ENCODE results near the gene PSD2. TPM values are rescaled to one million over a fixed set of nuclear protein-coding genes. Genes with fewer than 3 reads are reported as not detected.

Gene PSD2
- total RNA-seq, 1 donor from 2014 or later = not detected

DNA sequence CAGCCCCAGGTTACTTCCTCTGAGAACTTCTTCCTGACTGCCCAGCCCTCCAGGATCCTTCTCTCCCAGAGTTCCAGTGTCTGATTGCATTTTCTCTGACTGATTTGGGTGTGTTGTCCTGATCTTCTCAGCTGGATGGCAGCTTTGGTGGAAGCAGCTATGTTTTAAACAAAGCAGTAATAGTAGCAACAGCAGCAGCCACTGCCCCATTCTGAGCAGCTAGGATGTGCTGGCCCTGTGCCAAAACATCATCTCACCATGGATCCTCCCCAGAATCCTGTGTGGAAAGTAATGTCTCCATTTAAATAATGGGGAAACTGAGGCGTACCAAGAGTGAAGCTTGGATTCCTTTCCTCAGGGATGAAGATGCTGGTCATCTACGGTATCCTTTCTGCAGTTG, 46.4 kb upstream of the PSD2 start:
- DNase-seq (ENCODE audit: low spot score in 2 of 2) = no peak
- Histone ChIP-seq H3K36me3 (no peaks in the 10 kb centered on the region), H3K27me3 (no peaks in the 10 kb centered on the region), H3K27ac (no peak overlapping the region), H3K4me3 (no peak overlapping the region), H3K4me1 (peaks cover 14 to 32% of the 10 kb centered on the region in 2 donors), H3K9me3 (no peaks in the 10 kb centered on the region)
- intact Hi-C loops (cut with DNase I) = loop anchor here (5.0 kb wide), 1 partner anchor 232 kb away; no protein-coding TSS in a partner anchor
- TF ChIP-seq, protein P1, sequence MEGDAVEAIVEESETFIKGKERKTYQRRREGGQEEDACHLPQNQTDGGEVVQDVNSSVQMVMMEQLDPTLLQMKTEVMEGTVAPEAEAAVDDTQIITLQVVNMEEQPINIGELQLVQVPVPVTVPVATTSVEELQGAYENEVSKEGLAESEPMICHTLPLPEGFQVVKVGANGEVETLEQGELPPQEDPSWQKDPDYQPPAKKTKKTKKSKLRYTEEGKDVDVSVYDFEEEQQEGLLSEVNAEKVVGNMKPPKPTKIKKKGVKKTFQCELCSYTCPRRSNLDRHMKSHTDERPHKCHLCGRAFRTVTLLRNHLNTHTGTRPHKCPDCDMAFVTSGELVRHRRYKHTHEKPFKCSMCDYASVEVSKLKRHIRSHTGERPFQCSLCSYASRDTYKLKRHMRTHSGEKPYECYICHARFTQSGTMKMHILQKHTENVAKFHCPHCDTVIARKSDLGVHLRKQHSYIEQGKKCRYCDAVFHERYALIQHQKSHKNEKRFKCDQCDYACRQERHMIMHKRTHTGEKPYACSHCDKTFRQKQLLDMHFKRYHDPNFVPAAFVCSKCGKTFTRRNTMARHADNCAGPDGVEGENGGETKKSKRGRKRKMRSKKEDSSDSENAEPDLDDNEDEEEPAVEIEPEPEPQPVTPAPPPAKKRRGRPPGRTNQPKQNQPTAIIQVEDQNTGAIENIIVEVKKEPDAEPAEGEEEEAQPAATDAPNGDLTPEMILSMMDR (IDR thresholded peaks at IDR 0.05) = no peak

DNA sequence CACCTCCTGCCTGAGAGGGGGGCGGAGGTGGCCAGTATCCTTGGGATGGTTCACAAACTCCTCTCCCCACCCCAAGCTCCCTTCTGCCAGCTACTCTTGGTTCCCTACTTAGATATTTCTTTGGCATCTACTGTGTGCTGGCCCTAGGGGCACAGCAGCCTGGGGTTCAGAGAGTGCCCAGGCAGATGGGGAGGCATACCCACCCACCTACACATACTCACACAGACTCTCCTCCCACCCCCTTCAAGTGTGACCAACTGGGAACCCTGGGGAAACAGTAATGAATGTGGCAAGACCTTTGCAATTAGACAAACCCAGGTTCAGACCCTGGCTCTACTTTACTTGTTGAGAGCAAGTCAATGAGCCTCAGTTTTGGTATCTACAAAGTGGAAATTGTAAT, 44.4 kb upstream of the PSD2 start:
- intact Hi-C loops (cut with DNase I) = no loop called here
- Histone ChIP-seq H3K4me3 (no peak overlapping the region), H3K9me3 (no peaks in the 10 kb centered on the region), H3K4me1 (peaks cover 9 to 21% of the 10 kb centered on the region in 2 donors), H3K36me3 (no peaks in the 10 kb centered on the region), H3K27me3 (peaks cover 5% of the 10 kb centered on the region), H3K27ac (no peak overlapping the region)
- no peak for DNase-seq (ENCODE audit: low spot score in 2 of 2)
- TF ChIP-seq, protein P1 (IDR thresholded peaks at IDR 0.05) = no peak

DNA sequence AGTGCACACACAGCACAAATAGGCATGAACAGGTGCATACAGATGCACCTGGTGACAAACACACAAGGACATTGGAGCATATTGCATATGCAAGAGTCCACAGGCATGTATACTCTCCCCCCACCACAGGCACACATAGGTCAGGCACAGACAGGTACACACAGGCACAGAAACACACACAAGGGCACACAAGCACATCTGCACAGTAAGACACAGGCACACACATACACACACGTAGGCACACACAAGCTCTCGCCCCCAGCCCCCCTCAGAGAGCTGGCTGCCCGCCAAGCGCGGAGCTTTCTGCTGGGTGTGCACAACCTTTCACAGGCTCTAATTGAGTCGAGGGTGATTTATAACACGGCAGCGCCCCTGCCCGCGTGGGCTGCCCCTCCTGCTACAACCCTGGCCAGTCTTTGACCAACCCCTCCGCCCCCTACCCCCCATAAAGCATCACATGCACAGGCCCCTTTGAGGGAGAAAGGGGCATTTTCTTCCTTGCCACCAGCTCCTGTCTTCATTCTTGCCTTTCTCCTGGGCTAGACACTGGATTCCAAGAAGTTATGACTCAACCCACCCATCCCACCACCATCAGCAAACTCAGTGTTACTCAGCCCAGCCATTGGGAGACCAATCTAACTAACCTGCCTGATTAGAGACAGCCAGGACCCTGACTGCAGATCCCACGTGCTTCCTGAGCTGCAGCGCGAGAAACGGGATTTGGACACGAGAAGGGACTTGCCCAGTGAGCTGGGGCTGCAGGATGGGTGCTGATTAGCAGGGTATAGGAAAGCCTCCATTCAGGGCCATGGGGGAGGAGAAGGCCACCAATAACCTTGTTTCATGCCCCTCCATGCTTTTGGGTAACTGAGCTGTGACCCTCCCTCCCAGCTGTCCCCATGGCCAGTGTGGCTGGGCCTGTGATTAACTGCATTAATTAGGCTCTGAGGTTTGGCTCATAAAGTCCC, 42.8 kb upstream of the PSD2 start:
- intact Hi-C loops (cut with DNase I) = no loop called here
- Histone ChIP-seq H3K9me3 (no peaks in the 10 kb centered on the region), H3K27ac (no peak overlapping the region), H3K4me3 (no peak overlapping the region), H3K4me1 (peaks cover 1 to 7% of the 10 kb centered on the region in 2 donors), H3K27me3 (peaks cover 5% of the 10 kb centered on the region), H3K36me3 (no peaks in the 10 kb centered on the region)
- DNase-seq (ENCODE audit: low spot score in 2 of 2) = no peak
- TF ChIP-seq, protein P1 (IDR thresholded peaks at IDR 0.05) = no peak

DNA sequence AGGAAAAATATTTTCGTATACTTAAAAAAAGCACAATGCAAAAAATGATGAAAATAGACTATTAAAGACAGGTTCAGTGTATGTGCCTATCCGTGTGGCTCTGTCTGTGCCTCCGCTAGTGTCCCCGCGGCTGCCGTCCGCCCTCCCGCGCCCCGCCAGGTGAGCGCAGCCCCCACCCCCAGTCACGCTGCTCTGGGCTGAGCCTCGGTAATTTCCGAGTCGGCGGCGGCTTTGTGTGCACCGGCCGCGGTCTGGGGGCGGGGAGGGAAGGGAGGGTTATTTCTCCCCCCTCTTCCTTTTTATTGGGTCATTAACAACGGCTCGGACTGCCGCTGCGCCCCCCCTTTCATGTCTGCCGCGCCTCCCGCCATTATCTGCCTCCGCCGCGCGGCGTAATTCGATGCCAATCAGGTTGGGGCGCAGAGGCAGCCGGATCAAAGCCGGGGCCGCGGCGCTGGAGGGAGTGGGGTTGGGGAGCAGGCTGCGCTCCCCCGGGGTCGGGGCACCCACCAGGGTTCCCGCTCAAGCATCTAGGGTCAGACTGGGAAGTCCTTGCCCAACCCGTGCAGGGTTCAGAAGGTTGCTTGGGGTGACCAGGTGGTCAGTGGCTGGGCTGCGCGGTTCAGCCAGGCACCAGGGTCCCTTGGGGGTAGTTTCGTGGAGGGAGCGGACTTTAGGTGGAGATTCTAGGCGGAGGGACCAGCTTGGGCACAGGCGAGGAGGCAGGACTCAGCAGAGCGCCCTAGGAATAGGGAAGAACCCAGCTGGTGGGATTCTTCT, 39.5 kb upstream of the PSD2 start:
- intact Hi-C loops (cut with DNase I) = no loop called here
- Histone ChIP-seq H3K27ac (no peak overlapping the region), H3K4me1 (peaks cover 0 to 5% of the 10 kb centered on the region in 2 donors), H3K27me3 (peaks cover 5% of the 10 kb centered on the region), H3K4me3 (no peak overlapping the region), H3K36me3 (no peaks in the 10 kb centered on the region), H3K9me3 (no peaks in the 10 kb centered on the region)
- DNase-seq (ENCODE audit: low spot score in 2 of 2) = no peak
- TF ChIP-seq, protein P1 (IDR thresholded peaks at IDR 0.05) = no peak

DNA sequence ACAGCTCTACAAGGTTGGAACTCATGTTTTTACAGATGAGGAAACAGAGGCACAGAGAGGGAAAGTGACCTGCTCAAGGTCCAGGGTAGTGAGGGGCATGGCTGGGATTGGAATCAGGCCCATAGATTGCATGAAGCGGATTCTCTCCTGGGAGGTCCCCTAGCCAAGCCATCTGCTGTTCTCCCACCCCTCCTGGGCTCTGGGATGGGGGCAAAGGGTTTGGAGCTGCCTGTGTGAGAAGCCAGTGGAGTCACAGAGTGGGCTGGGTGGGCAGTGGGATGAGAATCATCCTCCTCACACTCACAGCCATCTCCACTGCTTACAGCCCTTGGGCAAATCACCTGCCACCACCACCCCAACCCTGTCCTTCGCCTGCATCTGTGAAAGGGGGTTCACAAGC, 38.6 kb upstream of the PSD2 start:
- no peak for DNase-seq (ENCODE audit: low spot score in 2 of 2)
- Histone ChIP-seq H3K27ac (no peak overlapping the region), H3K27me3 (peaks cover 5% of the 10 kb centered on the region), H3K9me3 (no peaks in the 10 kb centered on the region), H3K4me3 (no peak overlapping the region), H3K4me1 (peaks cover 0 to 5% of the 10 kb centered on the region in 2 donors), H3K36me3 (no peaks in the 10 kb centered on the region)
- intact Hi-C loops (cut with DNase I) = no loop called here
- TF ChIP-seq, protein P1 (IDR thresholded peaks at IDR 0.05) = no peak

All from ascending aorta (tissue), 2 donors.